ENCODE results near the gene LLPH. TPM values are rescaled to one million over a fixed set of nuclear protein-coding genes. Genes with fewer than 3 reads are reported as not detected.
A peak's percentile ranks its signal among the peaks of the same experiment; 100 is the strongest.

The LLPH gene
- polyA plus RNA-seq, 1 donor = 26.2 TPM

DNA sequence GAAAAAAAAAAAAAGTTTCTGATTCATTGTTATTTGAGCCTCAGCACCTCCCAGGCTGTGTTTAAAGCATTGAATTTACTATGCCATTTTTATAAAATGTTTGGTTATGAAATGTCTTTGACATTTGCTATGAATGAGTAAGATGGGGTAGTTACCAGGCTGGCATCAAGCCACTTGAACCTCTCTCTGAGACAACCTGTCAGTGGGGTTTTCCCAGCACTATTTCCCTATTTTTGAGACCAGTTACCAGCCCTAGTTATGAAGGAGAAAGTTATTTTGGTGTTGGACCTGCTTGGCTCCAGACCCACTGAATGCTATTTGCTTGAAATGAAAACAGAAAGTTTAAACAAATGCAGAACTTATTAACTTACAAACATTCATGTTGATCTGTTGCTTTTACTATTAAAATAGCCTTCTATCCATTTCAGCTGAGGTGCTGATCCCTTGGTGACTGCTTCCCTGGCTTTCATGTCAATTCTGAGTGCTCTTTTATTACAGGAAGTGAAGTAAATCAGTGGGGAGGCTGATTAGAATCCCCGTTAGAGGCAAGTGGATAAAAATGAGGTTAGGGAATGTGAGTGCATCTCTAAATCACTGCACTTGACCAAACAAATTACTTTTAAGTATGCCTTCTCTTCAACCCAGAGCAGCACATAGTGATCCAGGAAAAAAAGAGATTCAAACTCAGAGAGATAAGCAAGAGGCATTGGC lies 37.8 kb downstream of the LLPH start:
- DNase-seq (ENCODE audit: low read depth) = no peak

DNA sequence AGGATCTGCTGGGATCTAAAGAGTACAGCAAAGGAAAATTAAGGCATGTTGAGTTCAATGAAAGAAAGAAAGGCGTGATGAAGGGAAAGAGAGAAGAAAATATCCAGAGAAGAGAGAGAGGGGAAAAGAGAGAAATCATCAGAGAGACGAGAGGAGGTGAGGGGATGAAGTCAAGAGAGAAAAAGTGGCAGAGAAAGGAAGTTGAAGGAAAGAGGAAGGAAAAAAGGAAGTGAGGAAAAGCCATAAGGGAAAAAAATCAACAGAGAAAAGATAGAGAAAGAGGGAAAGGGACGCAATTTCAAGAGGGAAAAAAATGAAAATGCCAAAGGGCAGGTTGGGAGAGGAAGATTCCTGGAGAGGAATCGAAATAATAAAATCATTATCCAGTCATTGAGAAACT lies 40.4 kb downstream of the LLPH start:
- DNase-seq (ENCODE audit: low read depth) = no peak

DNA sequence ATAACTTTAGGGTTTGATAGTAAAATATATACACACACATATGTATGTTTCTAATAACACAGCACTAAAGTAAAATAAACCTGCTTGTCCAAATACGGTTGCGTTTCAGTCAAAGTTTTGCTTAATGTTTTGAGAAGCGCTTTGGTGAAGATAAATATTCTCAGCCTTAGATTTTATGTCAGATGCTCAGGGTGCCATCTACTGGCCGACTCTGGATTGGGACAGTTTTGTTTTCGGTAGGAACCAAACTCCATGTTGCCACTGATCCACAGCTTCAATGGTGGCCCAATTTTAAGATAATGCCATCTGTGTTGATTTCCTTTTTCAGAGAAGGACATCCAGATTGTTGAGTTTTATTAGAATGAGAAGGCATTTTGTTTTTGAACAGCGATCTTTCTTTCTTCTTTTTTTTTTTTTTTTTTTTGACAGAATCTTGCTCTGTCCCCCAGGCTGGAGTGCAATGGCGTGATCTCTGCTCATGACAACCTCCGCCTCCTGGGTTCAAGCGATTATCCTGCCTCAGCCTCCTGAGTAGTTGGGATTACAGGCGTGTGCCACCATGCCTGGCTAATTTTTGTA lies 43.1 kb downstream of the LLPH start:
- peak; percentile 39 for DNase-seq (ENCODE audit: low read depth)

DNA sequence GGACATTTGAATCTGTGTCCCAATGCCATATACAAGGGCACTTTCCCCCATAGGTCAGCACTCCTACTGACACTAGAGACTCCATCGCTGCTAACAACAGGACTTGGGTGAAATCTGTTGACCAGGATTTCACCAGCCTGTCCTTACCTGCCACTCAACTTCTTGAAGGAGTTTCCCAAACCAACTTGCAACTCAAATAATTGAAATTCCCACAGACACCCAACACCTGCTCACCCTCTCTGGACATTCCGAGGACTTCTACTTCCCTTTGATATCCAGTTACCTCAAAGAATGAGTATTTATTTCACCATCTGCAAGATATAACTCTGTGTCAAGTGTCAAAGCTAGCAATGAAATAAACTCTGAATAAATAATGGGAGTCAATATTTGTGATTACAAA lies 44.6 kb downstream of the LLPH start:
- DNase-seq (ENCODE audit: low read depth) = no peak

DNA sequence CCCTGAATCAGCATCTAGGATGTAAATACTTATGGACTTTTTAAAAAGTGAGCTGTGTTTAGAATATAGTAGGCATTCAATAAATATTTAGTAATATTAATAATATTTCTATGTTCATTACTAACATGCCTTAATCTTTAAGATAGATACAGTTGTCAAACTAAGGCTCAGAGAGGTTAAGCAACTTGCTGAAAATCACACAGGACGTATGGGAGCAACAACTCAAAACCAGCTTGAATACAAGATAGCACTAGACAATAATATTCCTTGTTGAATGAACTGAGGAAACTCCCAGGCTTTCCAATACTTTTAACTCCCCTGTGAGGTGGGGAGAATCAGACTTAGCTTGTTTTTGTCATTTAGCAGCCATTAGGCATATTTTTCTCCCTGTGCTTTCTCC lies 45.3 kb downstream of the LLPH start:
- DNase-seq (ENCODE audit: low read depth) = no peak

DNA sequence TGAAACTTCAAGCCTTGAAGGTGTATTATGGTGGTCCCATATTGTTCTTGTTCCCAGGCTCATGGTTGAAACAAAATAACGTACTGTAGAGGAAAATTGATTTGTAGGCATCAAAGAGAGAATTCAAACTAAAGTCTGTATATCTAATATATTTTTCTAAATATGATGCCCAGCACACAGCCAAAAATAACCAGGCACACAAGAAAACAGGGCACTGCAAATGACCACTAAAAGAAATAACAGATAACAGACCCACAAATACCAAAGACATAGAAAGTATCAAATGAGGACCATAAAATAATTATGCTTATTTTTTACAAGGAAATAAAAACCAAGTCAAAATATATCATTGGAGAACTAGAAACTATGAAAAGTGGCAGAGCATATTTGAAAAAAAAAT lies 46.8 kb downstream of the LLPH start:
- DNase-seq (ENCODE audit: low read depth) = no peak

DNA sequence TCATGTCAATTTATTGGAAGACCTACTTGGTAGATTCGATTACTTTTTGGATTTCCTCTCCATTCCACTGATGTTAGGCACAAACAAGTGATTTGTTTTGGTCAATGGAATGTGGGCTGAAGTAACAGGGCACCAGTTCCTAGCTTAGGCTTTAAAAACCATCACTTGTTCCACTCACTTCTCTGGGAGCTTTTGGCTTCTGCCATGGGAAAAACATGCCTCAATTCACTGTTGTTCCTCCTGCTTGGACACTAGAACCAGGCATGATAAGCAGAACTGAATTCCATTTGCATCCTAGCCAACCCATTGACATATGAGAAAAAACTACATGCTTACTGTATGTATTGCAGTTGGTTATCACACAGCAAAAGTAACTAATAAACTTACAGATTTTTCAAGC lies 47.8 kb downstream of the LLPH start:
- DNase-seq (ENCODE audit: low read depth) = no peak

DNA sequence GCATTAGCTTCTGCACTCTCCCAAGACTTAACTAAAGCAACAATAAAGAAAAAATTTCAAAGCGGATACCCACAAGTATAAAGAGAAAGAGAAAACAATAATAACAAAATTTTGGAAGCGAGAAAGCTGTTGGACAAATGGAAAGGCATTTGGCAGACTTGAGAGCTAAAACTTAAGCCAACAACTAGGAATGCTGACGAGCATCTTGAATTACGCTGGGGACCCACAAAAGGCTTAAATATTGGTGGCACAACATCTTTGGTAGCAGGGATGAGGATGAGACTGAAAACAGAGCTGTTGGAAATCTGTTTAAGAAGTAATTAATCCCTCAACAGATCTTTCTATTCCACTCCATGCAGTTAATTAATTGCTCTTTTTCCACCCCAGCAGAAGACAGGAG lies 49.8 kb downstream of the LLPH start:
- DNase-seq (ENCODE audit: low read depth) = no peak

DNA sequence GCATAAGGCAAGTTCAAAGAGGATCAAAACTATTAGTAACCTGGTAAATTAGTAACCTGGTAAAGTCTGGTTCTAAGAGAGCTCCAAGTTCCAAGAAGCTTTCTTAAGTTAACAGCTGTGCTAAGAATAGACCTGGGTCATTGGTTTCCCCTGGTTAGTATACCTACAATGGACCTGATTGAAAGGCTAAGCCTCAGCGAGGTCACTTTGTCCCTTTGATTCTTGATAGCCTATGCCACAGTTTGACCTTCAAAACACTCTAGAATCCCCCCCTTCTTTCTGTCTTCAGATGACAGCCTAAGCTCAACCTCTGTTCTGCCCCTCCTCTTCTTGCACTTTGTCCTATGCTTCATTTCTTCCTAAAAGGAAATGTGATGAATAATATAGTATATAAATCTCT lies 53.0 kb downstream of the LLPH start:
- no peak for DNase-seq (ENCODE audit: low read depth)

DNA sequence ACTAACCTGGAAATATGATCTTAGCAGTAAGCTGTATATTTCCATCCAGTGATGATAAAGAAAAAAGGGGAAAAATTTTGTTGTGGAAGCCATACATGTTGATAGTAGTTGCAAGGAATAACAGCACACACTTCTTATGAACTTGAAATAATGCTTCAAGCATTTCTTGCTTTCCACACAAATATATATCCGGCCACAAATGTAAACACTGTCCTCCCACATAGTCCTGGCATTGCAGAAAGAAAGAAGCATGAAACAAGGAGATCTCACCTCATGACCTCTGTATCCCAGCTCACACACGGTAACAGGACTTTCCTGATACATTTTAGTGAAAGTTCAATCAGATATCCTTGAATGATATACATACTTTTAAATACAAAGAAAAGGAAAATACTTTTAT lies 56.0 kb downstream of the LLPH start:
- no peak for DNase-seq (ENCODE audit: low read depth)

DNA sequence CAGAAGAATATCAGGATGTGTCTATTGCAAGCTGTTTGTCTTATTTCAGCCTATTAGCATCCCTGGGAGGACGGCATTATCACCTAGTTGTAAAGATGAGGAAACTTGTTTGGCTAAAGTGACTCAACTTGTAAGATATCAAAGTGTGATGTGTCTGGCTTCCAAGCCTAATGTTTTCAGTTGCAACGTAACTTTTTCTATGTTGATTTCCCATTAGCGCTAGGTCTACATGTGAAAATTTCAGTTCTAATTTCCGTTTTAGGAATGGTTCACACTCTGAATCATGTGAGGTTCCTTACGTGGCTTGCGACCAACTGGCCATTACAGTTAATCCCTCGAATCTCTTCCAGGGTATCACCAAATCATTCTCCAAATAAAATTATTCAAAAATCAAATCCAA lies 58.0 kb downstream of the LLPH start:
- no peak for DNase-seq (ENCODE audit: low read depth)

DNA sequence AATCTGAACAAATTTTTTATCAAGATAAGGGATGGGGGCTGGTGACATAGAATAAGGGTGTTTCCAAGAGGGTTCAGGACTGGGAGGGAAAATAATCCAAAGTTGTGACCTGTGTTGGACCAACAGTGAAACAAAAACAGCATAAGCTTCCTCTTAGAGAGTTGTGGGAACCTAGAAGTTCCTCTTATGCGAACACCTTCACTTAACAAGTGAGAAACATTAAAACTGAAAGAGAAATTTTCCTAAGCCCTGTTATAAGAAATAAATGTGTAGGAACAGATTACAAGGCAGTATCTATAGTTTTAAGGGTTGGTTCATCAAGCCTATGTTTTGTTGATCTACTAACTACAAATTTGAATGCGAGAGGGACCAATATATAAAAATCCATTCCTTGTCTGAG lies 58.4 kb downstream of the LLPH start:
- DNase-seq (ENCODE audit: low read depth) = no peak

DNA sequence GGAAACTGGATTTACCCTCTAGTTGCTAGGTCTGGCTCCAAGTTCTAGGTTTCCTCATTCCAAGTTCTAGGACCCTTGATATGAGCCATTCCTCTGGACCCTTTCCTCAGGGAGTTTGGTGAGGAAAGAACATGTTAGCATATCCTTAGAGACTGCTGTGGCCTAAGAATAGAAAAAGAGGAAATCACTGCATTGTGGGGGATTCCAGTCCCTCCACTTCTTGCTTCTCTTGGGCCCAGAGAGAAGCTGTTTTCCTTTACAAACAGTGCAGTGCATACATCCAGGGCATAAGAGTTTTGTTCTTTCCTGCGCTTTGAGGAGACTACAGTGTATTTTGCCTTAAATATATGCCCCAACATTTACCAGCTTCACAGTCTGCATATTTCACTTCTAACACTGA lies 59.0 kb downstream of the LLPH start:
- no peak for DNase-seq (ENCODE audit: low read depth)

DNA sequence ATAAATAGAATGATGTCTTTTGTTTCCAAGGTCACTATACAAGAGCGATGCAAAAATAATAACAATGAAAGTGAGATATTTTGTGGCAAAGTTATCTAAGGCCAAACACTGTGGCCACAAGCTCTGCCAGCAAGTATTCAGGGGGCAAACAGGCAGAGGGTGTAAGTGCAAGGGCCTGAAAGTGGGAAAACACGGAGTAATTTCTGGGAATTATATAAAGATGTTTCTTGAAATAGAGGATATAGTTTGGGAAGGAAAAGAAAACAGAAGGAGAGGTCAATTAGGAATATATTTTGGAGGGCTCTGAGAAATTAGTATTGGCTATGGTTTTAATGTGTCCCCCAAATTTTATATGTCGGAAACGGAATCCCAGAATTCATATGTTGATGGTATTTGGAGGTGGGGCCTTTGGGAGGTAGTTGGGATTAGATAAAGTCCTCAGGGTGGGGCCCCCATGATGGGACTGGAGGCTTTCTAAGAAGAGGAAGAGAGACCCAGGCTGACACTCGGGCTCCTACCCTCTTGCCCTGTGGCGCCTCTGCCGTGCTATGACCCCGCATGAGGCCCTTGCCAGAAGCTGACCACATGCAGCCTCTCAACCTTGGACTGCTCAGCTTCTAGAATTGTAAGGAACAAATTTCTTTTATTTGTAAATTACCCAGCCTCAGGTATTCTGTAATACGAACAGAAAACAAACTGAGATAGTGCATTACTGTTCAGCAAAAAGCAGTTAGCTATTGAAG lies 60.0 kb downstream of the LLPH start:
- no peak for DNase-seq (ENCODE audit: low read depth)

DNA sequence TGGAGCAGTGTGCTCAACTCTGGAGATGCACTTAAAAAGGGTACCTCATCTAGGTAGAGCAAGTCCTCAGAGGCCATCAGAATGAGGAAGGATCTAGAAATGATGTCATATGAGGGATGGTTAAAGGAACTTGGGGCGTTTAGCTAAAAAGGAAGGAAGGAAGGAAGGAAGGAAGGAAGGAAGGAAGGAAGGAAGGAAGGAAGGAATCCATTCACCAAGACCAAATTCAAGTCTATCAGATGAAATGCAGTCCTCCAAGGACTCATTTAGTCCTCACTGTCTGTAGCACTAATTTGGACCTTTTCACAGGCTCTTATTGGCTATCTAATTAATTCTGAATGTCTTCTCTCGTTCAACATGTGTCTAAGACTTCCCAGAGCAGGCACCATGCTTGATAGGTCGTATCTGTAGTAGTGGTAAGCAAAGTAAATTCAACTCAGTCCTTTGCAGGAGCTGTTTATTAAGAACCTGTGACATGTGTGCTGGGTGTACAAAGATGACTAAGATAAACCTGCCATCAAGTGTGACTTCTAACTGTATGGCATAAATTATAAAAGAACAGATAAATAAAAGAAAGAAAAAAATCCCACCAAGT lies 63.5 kb downstream of the LLPH start:
- DNase-seq (ENCODE audit: low read depth) = no peak

Other genes with a start within 250 kb of the LLPH start
- gene TMBIM4, start 39.2 kb upstream of the LLPH start, polyA plus RNA-seq (ENCODE audit: insufficient read length) = 79.7 TPM
- 4.4 TPM for gene IRAK3, start 58.5 kb upstream of the LLPH start, polyA plus RNA-seq (ENCODE audit: insufficient read length)
- gene HELB, start 171.7 kb upstream of the LLPH start, polyA plus RNA-seq (ENCODE audit: insufficient read length) = 1.9 TPM

Measured in forelimb muscle (tissue), 1 donor.